HepG2 (cell line): Measurements from ENCODE around the gene NDUFAF8. TPM values are rescaled to one million over a fixed set of nuclear protein-coding genes. Genes with fewer than 3 reads are reported as not detected.

Source experiments
- AHR ChIP-seq: IDR thresholded peaks from 2 replicates; pipeline ENCODE4 v1.6.1; 2018; ENCODE audit warnings: missing genetic modification reagents, missing compliant biosample characterization
- HHEX ChIP-seq: IDR thresholded peaks from 2 replicates; pipeline ENCODE4 v1.6.1; 2016; ENCODE audit warnings: control low read depth
- KDM3A ChIP-seq: IDR thresholded peaks from 2 replicates; pipeline ENCODE4 v1.6.1; 2018; ENCODE audit warnings: low read depth, missing compliant biosample characterization
- KDM4B ChIP-seq: sonication (generic); formaldehyde crosslinking; IDR thresholded peaks from 2 replicates; pipeline ENCODE4 v1.4.0; 2020; ENCODE audit warnings: missing genetic modification reagents
- NFIB ChIP-seq: sonication (generic); formaldehyde crosslinking; IDR thresholded peaks from 2 replicates; pipeline ENCODE4 v1.9.0; 2021; ENCODE audit warnings: missing genetic modification reagents, mild to moderate bottlenecking, borderline replicate concordance
- ZBTB21 ChIP-seq: sonication (generic); formaldehyde crosslinking; IDR thresholded peaks from 2 replicates; pipeline ENCODE4 v1.4.0; 2020; ENCODE audit warnings: missing genetic modification reagents
- ZMAT3 ChIP-seq: sonication (generic); formaldehyde crosslinking; conservative IDR thresholded peaks from 2 replicates; pipeline ENCODE4 v1.7.0; 2021; ENCODE audit warnings: missing genetic modification reagents
- ZNF17 ChIP-seq: sonication (generic); formaldehyde crosslinking; IDR thresholded peaks from 2 replicates; pipeline ENCODE4 v1.5.0; 2020; ENCODE audit warnings: mild to moderate bottlenecking, missing genetic modification reagents
- ZNF331 ChIP-seq: sonication (generic); formaldehyde crosslinking; IDR thresholded peaks from 2 replicates; pipeline ENCODE4 v1.4.0; 2020; ENCODE audit warnings: missing genetic modification reagents
- ZNF501 ChIP-seq: sonication (generic); formaldehyde crosslinking; IDR thresholded peaks from 2 replicates; pipeline ENCODE4 v1.5.1; 2020; ENCODE audit warnings: mild to moderate bottlenecking, moderate library complexity, missing genetic modification reagents
- ZNF790 ChIP-seq: sonication (generic); formaldehyde crosslinking; IDR thresholded peaks from 2 replicates; pipeline ENCODE4 v1.8.0; 2022; ENCODE audit warnings: missing genetic modification reagents, mild to moderate bottlenecking, borderline replicate concordance
- ZSCAN25 ChIP-seq: sonication (generic); formaldehyde crosslinking; IDR thresholded peaks from 2 replicates; pipeline ENCODE4 v1.8.0; 2022; ENCODE audit warnings: mild to moderate bottlenecking, missing genetic modification reagents
- polyA plus RNA-seq, 8 experiments: library from polyadenylated mRNA; depleted of rRNA in 3 of 8; stranded (reverse) in 7 of 8; unstranded in 1 of 8; fragments of >200 nt; fragmentation: Illumina TruSeq in 4 of 8; extraction: Trizol in 4 of 8; gene quantifications; 2 replicates each; pipeline versions ENCODE4 v1.2.1 to v1.2.3, GENCODE V29; 2011 to 2016; ENCODE audit warnings: low read depth in 4 of 8, missing spikeins in 1 of 8, mixed read lengths in 1 of 8; ENCODE audit not compliant: insufficient read depth in 1 of 8
- total RNA-seq, 5 experiments: library from RNA; depleted of rRNA; stranded (reverse); fragments of >200 nt; fragmentation: Illumina TruSeq; extraction: Trizol; gene quantifications; 2 replicates each; pipeline ENCODE4 v1.2.3, GENCODE V29; 2016; ENCODE audit warnings: low read depth in 1 of 5
- TF ChIP-seq, protein P1 (sequence below): sonication (generic); formaldehyde crosslinking; IDR thresholded peaks from 2 replicates; pipeline ENCODE4 v1.5.1; 2020; ENCODE audit warnings: mild to moderate bottlenecking, missing genetic modification reagents, borderline replicate concordance
- TF ChIP-seq, protein P2 (sequence below): sonication (generic); formaldehyde crosslinking; IDR thresholded peaks from 2 replicates; pipeline ENCODE4 v1.9.0; 2021; ENCODE audit warnings: mild to moderate bottlenecking, missing genetic modification reagents
- TF ChIP-seq, protein P3 (sequence below): fragments of 450-650 bp; IDR thresholded peaks from 2 replicates; pipeline ENCODE4 v1.6.1; 2016
- TF ChIP-seq, protein P4 (sequence below): sonication (generic); formaldehyde crosslinking; IDR thresholded peaks from 2 replicates; pipeline ENCODE4 v1.4.0; 2020; ENCODE audit warnings: missing genetic modification reagents

Gene NDUFAF8
- total and polyA plus RNA-seq, 2 of the 13 experiments (the other 11 are each of a cell fraction or from before 2014, with no cell fraction given), result 75.6 to 233 TPM

DNA sequence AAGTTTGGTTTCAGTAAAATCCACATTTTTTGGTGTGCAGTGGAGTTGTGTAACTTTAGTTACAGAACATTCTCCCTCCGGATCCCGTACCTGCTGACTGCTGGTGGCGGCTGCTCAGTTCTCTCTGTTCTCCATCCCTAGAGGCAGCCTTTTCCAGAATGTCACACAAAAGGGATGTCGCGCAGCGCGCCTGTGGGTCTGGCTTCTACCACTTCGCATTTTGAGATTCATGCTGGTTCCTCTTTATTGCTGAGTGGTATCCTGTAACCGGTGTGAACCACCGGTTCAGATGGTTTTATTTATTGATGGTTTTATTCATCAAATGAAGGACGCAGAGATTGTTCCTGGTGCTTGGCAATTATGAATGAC, 15.4 kb upstream of the NDUFAF8 start (continued):
- TF ChIP-seq ZBTB21 (CRISPR knock-in tag) (no peak), KDM4B (no peak), HHEX (CRISPR knock-in tag) (no peak), KDM3A (CRISPR knock-in tag) (no peak), ZNF331 (CRISPR knock-in tag) (peak; percentile 7; the same call in 1 of the 2 replicates), ZNF17 (CRISPR knock-in tag) (no peak), NFIB (CRISPR knock-in tag) (no peak), ZNF501 (no peak), AHR (CRISPR knock-in tag) (no peak), ZNF790 (no peak), ZMAT3 (CRISPR knock-in tag) (peak; percentile 3; the same call in 1 of the 2 replicates), ZSCAN25 (CRISPR knock-in tag) (no peak)
- TF ChIP-seq, protein P1, sequence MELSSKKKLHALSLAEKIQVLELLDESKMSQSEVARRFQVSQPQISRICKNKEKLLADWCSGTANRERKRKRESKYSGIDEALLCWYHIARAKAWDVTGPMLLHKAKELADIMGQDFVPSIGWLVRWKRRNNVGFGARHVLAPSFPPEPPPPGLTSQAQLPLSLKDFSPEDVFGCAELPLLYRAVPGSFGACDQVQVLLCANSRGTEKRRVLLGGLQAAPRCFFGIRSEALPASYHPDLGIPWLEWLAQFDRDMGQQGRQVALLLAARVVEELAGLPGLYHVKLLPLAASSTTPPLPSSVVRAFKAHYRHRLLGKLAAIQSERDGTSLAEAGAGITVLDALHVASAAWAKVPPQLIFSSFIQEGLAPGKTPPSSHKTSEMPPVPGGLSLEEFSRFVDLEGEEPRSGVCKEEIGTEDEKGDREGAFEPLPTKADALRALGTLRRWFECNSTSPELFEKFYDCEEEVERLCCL (CRISPR knock-in tag), result no peak
- TF ChIP-seq, protein P2, sequence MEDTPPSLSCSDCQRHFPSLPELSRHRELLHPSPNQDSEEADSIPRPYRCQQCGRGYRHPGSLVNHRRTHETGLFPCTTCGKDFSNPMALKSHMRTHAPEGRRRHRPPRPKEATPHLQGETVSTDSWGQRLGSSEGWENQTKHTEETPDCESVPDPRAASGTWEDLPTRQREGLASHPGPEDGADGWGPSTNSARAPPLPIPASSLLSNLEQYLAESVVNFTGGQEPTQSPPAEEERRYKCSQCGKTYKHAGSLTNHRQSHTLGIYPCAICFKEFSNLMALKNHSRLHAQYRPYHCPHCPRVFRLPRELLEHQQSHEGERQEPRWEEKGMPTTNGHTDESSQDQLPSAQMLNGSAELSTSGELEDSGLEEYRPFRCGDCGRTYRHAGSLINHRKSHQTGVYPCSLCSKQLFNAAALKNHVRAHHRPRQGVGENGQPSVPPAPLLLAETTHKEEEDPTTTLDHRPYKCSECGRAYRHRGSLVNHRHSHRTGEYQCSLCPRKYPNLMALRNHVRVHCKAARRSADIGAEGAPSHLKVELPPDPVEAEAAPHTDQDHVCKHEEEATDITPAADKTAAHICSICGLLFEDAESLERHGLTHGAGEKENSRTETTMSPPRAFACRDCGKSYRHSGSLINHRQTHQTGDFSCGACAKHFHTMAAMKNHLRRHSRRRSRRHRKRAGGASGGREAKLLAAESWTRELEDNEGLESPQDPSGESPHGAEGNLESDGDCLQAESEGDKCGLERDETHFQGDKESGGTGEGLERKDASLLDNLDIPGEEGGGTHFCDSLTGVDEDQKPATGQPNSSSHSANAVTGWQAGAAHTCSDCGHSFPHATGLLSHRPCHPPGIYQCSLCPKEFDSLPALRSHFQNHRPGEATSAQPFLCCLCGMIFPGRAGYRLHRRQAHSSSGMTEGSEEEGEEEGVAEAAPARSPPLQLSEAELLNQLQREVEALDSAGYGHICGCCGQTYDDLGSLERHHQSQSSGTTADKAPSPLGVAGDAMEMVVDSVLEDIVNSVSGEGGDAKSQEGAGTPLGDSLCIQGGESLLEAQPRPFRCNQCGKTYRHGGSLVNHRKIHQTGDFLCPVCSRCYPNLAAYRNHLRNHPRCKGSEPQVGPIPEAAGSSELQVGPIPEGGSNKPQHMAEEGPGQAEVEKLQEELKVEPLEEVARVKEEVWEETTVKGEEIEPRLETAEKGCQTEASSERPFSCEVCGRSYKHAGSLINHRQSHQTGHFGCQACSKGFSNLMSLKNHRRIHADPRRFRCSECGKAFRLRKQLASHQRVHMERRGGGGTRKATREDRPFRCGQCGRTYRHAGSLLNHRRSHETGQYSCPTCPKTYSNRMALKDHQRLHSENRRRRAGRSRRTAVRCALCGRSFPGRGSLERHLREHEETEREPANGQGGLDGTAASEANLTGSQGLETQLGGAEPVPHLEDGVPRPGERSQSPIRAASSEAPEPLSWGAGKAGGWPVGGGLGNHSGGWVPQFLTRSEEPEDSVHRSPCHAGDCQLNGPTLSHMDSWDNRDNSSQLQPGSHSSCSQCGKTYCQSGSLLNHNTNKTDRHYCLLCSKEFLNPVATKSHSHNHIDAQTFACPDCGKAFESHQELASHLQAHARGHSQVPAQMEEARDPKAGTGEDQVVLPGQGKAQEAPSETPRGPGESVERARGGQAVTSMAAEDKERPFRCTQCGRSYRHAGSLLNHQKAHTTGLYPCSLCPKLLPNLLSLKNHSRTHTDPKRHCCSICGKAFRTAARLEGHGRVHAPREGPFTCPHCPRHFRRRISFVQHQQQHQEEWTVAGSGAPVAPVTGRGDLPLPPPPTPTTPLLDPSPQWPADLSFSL (CRISPR knock-in tag), result 0 out of 2 replicates have a peak, but pooled peaks have one; percentile 8
- TF ChIP-seq, protein P3, sequence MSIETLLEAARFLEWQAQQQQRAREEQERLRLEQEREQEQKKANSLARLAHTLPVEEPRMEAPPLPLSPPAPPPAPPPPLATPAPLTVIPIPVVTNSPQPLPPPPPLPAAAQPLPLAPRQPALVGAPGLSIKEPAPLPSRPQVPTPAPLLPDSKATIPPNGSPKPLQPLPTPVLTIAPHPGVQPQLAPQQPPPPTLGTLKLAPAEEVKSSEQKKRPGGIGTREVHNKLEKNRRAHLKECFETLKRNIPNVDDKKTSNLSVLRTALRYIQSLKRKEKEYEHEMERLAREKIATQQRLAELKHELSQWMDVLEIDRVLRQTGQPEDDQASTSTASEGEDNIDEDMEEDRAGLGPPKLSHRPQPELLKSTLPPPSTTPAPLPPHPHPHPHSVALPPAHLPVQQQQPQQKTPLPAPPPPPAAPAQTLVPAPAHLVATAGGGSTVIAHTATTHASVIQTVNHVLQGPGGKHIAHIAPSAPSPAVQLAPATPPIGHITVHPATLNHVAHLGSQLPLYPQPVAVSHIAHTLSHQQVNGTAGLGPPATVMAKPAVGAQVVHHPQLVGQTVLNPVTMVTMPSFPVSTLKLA, result no peak
- TF ChIP-seq, protein P4, sequence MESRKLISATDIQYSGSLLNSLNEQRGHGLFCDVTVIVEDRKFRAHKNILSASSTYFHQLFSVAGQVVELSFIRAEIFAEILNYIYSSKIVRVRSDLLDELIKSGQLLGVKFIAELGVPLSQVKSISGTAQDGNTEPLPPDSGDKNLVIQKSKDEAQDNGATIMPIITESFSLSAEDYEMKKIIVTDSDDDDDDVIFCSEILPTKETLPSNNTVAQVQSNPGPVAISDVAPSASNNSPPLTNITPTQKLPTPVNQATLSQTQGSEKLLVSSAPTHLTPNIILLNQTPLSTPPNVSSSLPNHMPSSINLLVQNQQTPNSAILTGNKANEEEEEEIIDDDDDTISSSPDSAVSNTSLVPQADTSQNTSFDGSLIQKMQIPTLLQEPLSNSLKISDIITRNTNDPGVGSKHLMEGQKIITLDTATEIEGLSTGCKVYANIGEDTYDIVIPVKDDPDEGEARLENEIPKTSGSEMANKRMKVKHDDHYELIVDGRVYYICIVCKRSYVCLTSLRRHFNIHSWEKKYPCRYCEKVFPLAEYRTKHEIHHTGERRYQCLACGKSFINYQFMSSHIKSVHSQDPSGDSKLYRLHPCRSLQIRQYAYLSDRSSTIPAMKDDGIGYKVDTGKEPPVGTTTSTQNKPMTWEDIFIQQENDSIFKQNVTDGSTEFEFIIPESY (CRISPR knock-in tag), result peak; percentile 96
